Raji (cell line): ENCODE data around the gene PACRG.

Source experiments
- POLR2A ChIP-seq: IDR thresholded peaks from 2 replicates; pipeline ENCODE4 v1.6.1; 2011; ENCODE audit warnings: low read depth, low read length, control low read depth; ENCODE audit not compliant: insufficient read depth

Gene PACRG

GRCh38 chr6:163336961-163337360 lies 609.2 kb downstream of the PACRG start:
- no peak for TF ChIP-seq POLR2A

- no peak for TF ChIP-seq POLR2A
Measured at GRCh38 chr6:163337958-163338357, 610.2 kb downstream of the PACRG start.

- no peak for TF ChIP-seq POLR2A
Measured at GRCh38 chr6:163338671-163339405, 611.1 kb downstream of the PACRG start.

- no peak for TF ChIP-seq POLR2A
Measured at GRCh38 chr6:163339466-163339865, 611.7 kb downstream of the PACRG start.

GRCh38 chr6:163340201-163340887 lies 612.6 kb downstream of the PACRG start:
- no peak for TF ChIP-seq POLR2A

GRCh38 chr6:163341224-163342061 lies 613.7 kb downstream of the PACRG start:
- no peak for TF ChIP-seq POLR2A

- TF ChIP-seq POLR2A, result no peak
Measured at GRCh38 chr6:163342571-163343539, 615.1 kb downstream of the PACRG start.

GRCh38 chr6:163343609-163344008 lies 615.8 kb downstream of the PACRG start:
- TF ChIP-seq POLR2A, result no peak

- TF ChIP-seq POLR2A, result no peak
Measured at GRCh38 chr6:163344411-163344810, 616.6 kb downstream of the PACRG start.

- no peak for TF ChIP-seq POLR2A
Measured at GRCh38 chr6:163345931-163346330, 618.2 kb downstream of the PACRG start.

GRCh38 chr6:163346497-163346961 lies 618.8 kb downstream of the PACRG start:
- no peak for TF ChIP-seq POLR2A

GRCh38 chr6:163347021-163347446 lies 619.3 kb downstream of the PACRG start:
- no peak for TF ChIP-seq POLR2A

GRCh38 chr6:163348789-163349680 lies 621.3 kb downstream of the PACRG start:
- TF ChIP-seq POLR2A, result no peak

GRCh38 chr6:163349696-163350095 lies 621.9 kb downstream of the PACRG start:
- TF ChIP-seq POLR2A, result no peak

- no peak for TF ChIP-seq POLR2A
Measured at GRCh38 chr6:163351013-163351412, 623.2 kb downstream of the PACRG start.
